Neutrophil (primary cell): ENCODE measurements around the gene LRRC7.

Experiments used
- H3K27ac ChIP-seq: fragments of 200-600 bp; sonication (generic); 2 replicates; pipeline ENCODE4 v1.5.1; 2016; ENCODE audit warnings: mild to moderate bottlenecking, moderate library complexity
- H3K27me3 ChIP-seq: fragments of 200-600 bp; sonication (generic); 2 replicates; pipeline ENCODE4 v1.6.0; 2016; ENCODE audit warnings: mild to moderate bottlenecking
- H3K36me3 ChIP-seq: fragments of 200-600 bp; sonication (generic); 2 replicates; pipeline ENCODE4 v1.5.1; 2017
- H3K4me1 ChIP-seq, 2 experiments: fragments of 200-600 bp in 1 of 2; sonication (generic) in 1 of 2; 1 replicate in 1 of 2; 2 replicates in 1 of 2; pipeline versions ENCODE4 v1.5.1 to v1.6.1; 2013 to 2016; ENCODE audit warnings: low read depth in 1 of 2, low read length in 1 of 2, mild to moderate bottlenecking in 1 of 2, moderate library complexity in 1 of 2; ENCODE audit not compliant: control insufficient read depth in 1 of 2, insufficient read depth in 1 of 2
- H3K4me3 ChIP-seq, 2 experiments: fragments of 200-600 bp in 1 of 2; sonication (generic) in 1 of 2; 1 replicate in 1 of 2; 2 replicates in 1 of 2; pipeline ENCODE4 v1.5.1; 2013 to 2016; ENCODE audit warnings: low read depth in 1 of 2, low read length in 1 of 2, mild to moderate bottlenecking in 1 of 2, moderate library complexity in 1 of 2
- H3K9me3 ChIP-seq: fragments of 200-600 bp; sonication (generic); 2 replicates; pipeline ENCODE4 v1.5.1; 2016
- TF ChIP-seq, protein P1 (sequence below): fragments of 200-600 bp; sonication (generic); IDR thresholded peaks from 2 replicates; pipeline ENCODE4 v1.5.1; 2016; ENCODE audit warnings: antibody characterized with exemption

The LRRC7 gene

DNA sequence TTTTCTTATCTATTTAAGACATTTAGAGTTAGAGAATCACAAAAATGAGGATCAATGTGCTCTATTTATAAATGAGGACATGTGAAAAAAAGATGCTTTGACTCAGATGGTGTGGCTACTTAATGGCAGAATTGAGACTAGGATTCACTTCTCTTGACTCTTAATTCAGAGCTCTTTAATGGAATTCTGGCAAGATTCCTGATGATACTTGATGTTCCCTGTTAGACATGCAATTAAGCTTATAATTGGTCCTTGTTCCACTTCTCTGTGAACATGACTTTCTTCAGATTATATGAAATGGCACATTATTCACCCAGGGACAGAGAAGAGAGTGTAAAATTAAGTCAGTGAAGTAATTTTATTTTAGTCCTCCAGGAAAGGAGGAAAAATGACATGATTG is 165.3 kb downstream of the LRRC7 start:
- Histone ChIP-seq H3K4me1 (no peaks in the 10 kb centered on the region), H3K4me3 (no peak overlapping the region), H3K27ac (no peak overlapping the region), H3K27me3 (no peaks in the 10 kb centered on the region), H3K36me3 (no peaks in the 10 kb centered on the region), H3K9me3 (no peaks in the 10 kb centered on the region)
- TF ChIP-seq, protein P1, sequence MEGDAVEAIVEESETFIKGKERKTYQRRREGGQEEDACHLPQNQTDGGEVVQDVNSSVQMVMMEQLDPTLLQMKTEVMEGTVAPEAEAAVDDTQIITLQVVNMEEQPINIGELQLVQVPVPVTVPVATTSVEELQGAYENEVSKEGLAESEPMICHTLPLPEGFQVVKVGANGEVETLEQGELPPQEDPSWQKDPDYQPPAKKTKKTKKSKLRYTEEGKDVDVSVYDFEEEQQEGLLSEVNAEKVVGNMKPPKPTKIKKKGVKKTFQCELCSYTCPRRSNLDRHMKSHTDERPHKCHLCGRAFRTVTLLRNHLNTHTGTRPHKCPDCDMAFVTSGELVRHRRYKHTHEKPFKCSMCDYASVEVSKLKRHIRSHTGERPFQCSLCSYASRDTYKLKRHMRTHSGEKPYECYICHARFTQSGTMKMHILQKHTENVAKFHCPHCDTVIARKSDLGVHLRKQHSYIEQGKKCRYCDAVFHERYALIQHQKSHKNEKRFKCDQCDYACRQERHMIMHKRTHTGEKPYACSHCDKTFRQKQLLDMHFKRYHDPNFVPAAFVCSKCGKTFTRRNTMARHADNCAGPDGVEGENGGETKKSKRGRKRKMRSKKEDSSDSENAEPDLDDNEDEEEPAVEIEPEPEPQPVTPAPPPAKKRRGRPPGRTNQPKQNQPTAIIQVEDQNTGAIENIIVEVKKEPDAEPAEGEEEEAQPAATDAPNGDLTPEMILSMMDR, result no peak

DNA sequence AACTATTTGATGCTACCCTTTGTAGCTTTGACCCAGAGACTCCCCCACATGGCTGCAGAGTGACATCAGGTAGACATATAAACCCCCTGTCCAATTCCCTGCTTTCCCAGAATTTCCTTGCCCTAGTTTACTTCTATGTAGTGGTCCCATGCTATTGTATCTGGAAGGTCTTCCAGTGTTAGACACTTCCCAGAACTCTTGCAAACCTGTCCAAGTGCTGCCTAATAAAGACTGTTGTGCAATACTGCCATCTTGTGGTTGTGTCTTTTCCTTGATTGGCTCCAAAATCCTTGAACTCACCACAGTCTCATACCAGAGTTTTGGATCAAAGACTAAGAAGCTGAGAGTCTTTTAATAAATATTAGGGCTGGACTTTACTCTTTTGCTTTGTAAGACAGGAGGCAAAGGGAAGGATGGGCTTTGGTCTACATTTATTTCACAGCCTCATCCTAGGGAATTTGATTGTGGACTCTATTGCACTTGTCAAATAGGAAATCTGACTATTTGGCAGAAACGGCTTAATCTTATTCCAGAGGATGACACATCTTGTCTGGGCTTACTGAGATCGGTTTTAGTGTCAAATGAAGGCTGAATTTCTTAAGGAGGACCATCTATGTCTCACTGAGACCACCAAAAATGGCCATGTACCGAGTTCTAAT is 169.9 kb downstream of the LRRC7 start:
- Histone ChIP-seq H3K27me3 (no peaks in the 10 kb centered on the region), H3K9me3 (no peaks in the 10 kb centered on the region), H3K27ac (no peak overlapping the region), H3K4me1 (no peaks in the 10 kb centered on the region), H3K4me3 (no peak overlapping the region), H3K36me3 (no peaks in the 10 kb centered on the region)
- TF ChIP-seq, protein P1, result peak; percentile 37

DNA sequence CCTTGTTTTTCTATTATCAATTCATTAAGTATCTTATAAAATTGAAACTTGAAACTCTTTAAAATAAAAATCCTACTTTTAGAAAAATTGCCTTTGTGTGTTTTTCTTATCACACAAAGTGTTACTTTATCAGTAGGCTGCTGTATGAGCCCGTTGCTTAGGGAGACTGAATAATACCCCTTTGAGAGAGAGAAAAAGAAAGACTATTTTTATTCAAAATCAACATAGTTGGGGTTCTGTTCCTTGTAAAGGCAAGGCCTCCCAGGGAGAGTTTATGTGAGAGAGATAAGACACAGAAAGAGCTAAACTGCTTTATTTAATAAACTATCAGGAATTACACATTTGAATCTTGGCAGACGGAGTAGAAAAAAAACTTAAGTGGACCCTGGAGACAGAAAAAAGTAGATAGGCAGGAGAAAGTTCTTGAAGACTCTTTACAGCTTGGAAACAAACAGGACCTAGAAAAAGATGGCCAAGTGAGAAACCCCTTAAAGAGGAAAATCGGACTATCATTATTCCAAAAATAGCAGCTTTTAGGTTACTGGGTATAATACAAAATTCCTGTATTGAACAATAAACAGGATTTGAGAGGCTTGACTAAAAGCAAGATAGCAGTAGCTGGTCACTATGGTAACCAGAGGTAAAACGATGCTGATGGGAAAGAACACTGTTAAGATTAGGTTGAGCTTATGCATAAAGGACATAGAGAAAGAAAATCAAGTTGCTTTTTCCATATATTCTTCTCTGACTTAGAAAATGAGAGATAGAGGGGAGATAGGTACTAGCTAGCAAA is 170.9 kb downstream of the LRRC7 start:
- Histone ChIP-seq H3K27ac (no peak overlapping the region), H3K27me3 (no peaks in the 10 kb centered on the region), H3K9me3 (no peaks in the 10 kb centered on the region), H3K4me3 (no peak overlapping the region), H3K4me1 (peaks cover 0 to 6% of the 10 kb centered on the region in 2 experiments), H3K36me3 (no peaks in the 10 kb centered on the region)
- TF ChIP-seq, protein P1, result no peak

DNA sequence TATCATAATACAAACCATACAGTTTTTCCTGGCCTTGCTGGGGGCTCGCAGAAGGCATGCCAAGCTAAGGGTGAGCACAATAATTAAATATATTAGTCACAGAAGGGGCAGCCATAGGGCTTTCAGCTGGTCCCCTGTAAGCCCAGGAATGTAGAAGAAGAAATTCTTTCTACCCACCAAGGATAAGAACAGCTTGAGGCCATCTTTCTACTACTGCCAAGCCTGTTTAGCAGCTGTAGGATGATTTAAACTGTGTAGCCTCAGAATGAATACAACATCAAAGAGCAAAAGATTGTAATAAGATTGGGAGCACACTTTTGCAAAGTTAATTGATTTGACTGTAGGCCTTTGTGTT is 171.5 kb downstream of the LRRC7 start:
- Histone ChIP-seq H3K36me3 (no peaks in the 10 kb centered on the region), H3K4me3 (no peak overlapping the region), H3K9me3 (no peaks in the 10 kb centered on the region), H3K27me3 (no peaks in the 10 kb centered on the region), H3K4me1 (peaks cover 0 to 6% of the 10 kb centered on the region in 2 experiments), H3K27ac (no peak overlapping the region)
- TF ChIP-seq, protein P1, result no peak

DNA sequence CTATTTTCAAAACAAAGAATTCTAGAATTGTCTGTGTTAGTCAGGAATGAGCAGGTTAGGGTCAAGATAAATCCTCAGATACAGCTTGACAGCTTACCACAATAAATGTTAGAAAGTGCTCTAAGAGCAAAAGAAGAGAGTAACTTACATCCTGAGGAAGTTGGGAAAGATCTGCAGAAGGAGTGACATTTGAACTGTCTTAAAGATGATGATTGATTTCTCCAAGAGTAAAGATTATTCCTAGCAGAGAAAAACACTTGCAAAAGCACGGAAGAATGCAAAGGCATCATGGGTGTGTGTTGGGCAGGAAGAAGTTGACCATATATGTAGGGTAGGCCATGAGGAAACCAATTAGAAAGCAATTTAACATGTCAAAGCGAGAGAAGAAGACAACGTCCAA is 175.4 kb downstream of the LRRC7 start:
- H3K27ac ChIP-seq, result no peak overlapping the region
- H3K9me3 ChIP-seq, result no peaks in the 10 kb centered on the region
- TF ChIP-seq, protein P1, result no peak

More for the DNA sequence above, 175.4 kb downstream of the LRRC7 start:
- no peaks in the 10 kb centered on the region for H3K36me3 ChIP-seq
- peaks cover 0 to 6% of the 10 kb centered on the region in 2 experiments for H3K4me1 ChIP-seq
- no peak overlapping the region for H3K4me3 ChIP-seq
- no peaks in the 10 kb centered on the region for H3K27me3 ChIP-seq
